ENCODE data around the gene MEPCE.

GRCh38 chr7:100476101-100476780 lies 46.6 kb downstream of the MEPCE start:
- TF ChIP-seq CTCF (conservative IDR thresholded peaks at IDR 0.05; ENCODE audit: low read depth, low read length), result no peak
- TF ChIP-seq EZH2 (IDR thresholded peaks at IDR 0.05; ENCODE audit: borderline replicate concordance, low read depth, low read length, poor library complexity, severe bottlenecking), result no peak
